ENCODE measurements around the gene ALX4.

The ALX4 gene

DNA sequence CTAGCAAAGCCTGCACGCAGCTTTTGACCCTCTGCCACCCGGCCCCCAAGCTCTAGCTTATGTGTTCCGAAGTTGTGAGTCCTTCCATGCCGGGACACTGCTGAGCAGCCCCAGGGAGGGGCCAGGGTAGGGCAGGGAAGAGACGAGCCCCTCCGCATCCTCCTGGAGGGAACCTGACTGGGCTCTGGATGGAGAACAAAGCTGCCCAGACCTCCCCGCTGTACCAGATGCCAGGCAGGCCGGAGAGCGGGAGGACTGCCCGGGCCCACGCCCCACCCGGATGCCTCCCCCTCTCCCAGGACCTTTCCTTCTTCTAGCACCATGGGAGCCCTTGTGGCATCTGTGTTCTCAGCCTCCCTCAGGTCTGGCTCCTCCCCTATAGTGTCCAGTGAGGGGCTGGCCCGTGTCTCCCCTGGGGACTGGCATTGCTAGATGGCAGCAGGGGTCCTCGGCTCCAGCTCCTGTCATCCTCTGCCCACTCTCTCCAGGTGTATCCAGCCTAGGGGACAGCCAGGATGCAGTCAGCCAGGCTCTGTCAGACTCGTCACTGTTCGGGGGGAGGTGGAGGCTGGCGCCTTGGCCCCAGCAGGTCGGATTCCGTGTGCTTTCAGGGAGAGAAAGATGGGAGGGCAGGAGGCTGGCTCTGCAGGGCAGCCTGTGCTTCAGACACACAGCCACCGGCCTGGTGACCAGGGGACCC, 46.1 kb downstream of the ALX4 start:
- no peak overlapping the region for H3K4me3 ChIP-seq (ENCODE audit: low read depth in 1 of 2, low read length in 2 of 2)
- no peaks in the 10 kb centered on the region for H3K4me1 ChIP-seq (ENCODE audit: insufficient read depth, low read length)
- H3K9me3 ChIP-seq (ENCODE audit: low read length): no peaks in the 10 kb centered on the region
- no peaks in the 10 kb centered on the region for H3K36me3 ChIP-seq (ENCODE audit: insufficient read depth, low read length)
- H3K9ac ChIP-seq (ENCODE audit: low read length): no peak overlapping the region
- no peak overlapping the region for H3K27ac ChIP-seq (ENCODE audit: low read depth, low read length)
- H3K27me3 ChIP-seq (ENCODE audit: control insufficient read depth in 1 of 2, insufficient read depth in 2 of 2, low read length in 2 of 2): peaks cover 0 to 4% of the 10 kb centered on the region in 2 donors

DNA sequence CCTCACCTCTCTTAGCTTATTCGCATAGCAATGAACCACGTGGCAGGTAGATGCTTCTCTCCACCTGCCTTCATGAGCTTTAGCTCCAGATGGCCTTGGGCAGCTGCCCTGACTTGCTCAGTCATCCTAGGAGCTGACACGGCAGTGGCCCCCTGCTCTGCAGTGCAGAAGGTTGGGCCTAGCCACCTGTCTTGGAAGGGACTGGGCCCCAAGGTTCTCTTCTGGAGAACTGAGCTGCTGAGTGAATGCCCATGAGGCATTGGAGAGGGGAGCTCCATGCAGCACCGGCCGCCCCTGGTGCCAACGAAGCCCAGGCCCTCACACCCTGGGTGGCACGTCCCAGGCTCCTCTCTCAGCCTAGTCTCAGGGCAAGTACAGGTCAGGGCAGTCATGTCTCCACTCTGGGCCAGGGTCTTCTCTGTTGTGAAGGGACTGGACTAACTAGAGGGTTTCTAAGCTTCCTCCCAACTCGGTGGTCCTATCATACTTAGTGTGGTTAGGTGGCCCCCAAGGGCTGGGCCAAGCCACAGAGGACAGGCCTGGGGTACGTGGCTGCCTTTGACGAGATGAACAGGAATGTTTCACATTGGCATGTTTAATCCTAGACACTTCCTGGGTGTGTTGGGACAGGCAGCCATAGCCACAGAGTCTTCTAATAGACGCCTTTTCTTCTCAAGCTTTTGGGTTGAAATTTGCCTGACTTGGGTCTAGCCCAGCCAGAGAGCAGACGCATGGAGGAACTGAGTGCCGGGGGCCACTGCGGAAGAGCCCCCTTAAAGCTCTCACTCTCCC, 47.9 kb downstream of the ALX4 start:
- Histone ChIP-seq H3K4me3 (ENCODE audit: low read depth in 1 of 2, low read length in 2 of 2) (no peak overlapping the region), H3K27ac (ENCODE audit: low read depth, low read length) (no peak overlapping the region), H3K36me3 (ENCODE audit: insufficient read depth, low read length) (no peaks in the 10 kb centered on the region), H3K4me1 (ENCODE audit: insufficient read depth, low read length) (no peaks in the 10 kb centered on the region), H3K9ac (ENCODE audit: low read length) (no peak overlapping the region), H3K9me3 (ENCODE audit: low read length) (no peaks in the 10 kb centered on the region), H3K27me3 (ENCODE audit: control insufficient read depth in 1 of 2, insufficient read depth in 2 of 2, low read length in 2 of 2) (peaks cover 0 to 4% of the 10 kb centered on the region in 2 donors)

DNA sequence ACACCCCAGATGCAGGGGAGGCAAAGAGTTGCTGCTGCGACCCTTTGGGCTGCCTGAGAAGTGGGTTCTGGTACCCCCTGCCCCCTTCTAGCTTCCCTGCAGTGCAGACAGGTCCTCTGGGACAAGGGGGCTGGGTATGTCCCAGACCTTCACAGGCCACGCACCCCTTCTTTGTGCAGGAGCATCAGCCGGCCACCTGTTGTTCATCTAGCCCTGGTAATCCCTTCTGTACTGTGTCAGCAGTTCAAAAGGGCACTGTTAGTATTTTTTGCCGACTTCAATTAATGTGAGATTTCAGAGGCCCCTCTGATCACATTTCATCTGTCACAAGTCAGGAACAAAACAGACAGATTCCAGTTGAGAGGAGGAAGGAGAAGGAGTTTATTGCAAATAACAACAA, 49.9 kb downstream of the ALX4 start:
- no peak overlapping the region for H3K27ac ChIP-seq (ENCODE audit: low read depth, low read length)
- H3K4me1 ChIP-seq (ENCODE audit: insufficient read depth, low read length): peaks cover 6% of the 10 kb centered on the region
- H3K4me3 ChIP-seq (ENCODE audit: low read depth in 1 of 2, low read length in 2 of 2): no peak overlapping the region
- no peaks in the 10 kb centered on the region for H3K9me3 ChIP-seq (ENCODE audit: low read length)
- peaks cover 0 to 4% of the 10 kb centered on the region in 2 donors for H3K27me3 ChIP-seq (ENCODE audit: control insufficient read depth in 1 of 2, insufficient read depth in 2 of 2, low read length in 2 of 2)
- H3K9ac ChIP-seq (ENCODE audit: low read length): no peak overlapping the region
- no peaks in the 10 kb centered on the region for H3K36me3 ChIP-seq (ENCODE audit: insufficient read depth, low read length)

DNA sequence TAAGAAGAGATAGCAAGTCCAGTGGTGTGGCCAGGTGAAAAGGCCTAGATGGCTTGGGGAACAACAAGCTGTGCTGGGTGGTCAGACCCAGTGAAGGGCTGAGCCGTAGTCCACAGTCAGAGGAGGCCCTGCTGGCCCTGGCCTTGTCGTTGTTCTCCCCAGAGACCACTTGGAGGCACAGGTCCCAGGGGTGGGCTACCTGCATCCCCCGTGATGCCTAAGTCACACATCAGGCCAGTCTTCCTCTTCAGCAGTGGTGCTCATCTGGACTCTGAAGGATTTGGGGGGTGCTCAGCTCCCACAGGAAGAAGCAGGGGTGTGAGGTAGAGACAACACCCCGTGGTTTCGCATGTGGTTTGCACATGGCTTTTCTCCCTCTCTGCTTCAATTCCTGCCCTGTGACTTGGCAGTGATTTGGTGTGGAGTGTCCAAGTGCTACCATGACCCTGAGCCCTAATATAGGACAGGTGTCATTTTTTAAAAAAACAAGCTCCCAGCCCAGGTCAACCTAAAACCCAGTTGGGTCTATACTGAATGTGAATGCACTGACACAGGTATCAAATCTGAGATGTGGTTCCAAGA, 51.0 kb downstream of the ALX4 start:
- H3K27me3 ChIP-seq (ENCODE audit: control insufficient read depth in 1 of 2, insufficient read depth in 2 of 2, low read length in 2 of 2): no peaks in the 10 kb centered on the region

DNA sequence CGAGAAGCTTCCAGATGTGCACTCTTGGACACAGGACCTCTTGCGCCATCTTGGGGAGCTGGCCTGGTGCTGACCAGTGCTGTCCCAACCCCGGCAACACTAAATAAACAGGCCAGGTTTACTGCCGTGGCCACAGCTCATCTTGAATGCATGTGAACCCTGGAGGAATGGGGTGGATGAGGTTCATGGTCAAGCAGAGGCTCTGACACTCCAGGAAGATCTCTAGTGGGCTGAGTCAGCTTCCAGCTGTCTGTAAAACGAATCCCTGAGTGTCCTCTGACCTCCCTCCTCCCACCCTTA, 51.8 kb downstream of the ALX4 start:
- no peaks in the 10 kb centered on the region for H3K36me3 ChIP-seq (ENCODE audit: insufficient read depth, low read length)
- H3K9ac ChIP-seq (ENCODE audit: low read length): no peak overlapping the region
- peaks cover 6% of the 10 kb centered on the region for H3K4me1 ChIP-seq (ENCODE audit: insufficient read depth, low read length)
- no peak overlapping the region for H3K4me3 ChIP-seq (ENCODE audit: low read depth in 1 of 2, low read length in 2 of 2)
- no peak overlapping the region for H3K27ac ChIP-seq (ENCODE audit: low read depth, low read length)
- H3K9me3 ChIP-seq (ENCODE audit: low read length): no peaks in the 10 kb centered on the region
- H3K27me3 ChIP-seq (ENCODE audit: control insufficient read depth in 1 of 2, insufficient read depth in 2 of 2, low read length in 2 of 2): no peaks in the 10 kb centered on the region

More for the DNA sequence above, 51.0 kb downstream of the ALX4 start:
- Histone ChIP-seq H3K36me3 (ENCODE audit: insufficient read depth, low read length) (no peaks in the 10 kb centered on the region), H3K4me3 (ENCODE audit: low read depth in 1 of 2, low read length in 2 of 2) (no peak overlapping the region), H3K27ac (ENCODE audit: low read depth, low read length) (no peak overlapping the region), H3K9me3 (ENCODE audit: low read length) (no peaks in the 10 kb centered on the region), H3K4me1 (ENCODE audit: insufficient read depth, low read length) (peaks cover 6% of the 10 kb centered on the region), H3K9ac (ENCODE audit: low read length) (no peak overlapping the region)

DNA sequence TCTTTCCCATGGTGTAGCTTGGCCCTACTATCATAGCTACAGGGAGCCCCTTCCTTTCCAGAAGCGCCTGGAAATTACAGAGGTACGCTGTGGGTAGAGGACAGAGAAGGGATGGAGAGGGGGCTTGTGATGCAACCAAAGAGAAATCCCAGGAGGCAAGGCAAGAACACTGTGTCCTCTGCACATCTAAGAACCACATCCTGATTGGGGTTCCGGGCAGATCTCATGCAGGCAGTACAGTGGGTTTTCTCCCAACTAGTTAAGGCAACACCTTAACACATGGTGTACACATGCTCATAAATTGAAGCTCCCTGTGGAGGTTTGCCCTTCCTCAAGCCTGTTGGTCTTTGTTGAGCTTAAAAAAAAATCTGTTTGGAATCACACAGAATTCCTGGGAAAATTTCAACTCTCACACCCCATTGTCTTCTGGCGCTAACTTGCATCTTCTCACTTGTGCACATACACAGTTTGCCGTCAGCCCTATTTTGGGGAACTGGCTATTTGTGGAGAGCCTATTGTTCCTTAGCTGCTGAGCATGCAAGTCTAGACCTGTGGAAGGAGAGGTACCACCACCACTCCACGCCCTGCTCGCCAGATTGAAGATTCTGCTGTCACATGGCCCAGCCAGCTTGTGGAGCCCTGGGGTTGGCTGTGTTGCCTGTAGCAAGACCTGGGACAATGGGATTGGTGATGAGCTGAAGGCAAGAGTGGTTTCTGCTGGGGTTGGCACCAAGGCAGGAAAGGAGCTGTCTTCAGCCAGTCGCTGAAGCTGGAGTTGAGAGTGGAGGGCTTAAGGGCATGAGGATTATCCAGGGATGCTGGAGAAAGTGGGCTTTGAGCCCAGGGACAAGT, 52.4 kb downstream of the ALX4 start:
- no peaks in the 10 kb centered on the region for H3K27me3 ChIP-seq (ENCODE audit: control insufficient read depth in 1 of 2, insufficient read depth in 2 of 2, low read length in 2 of 2)
- H3K4me1 ChIP-seq (ENCODE audit: insufficient read depth, low read length): peaks cover 6% of the 10 kb centered on the region
- no peaks in the 10 kb centered on the region for H3K9me3 ChIP-seq (ENCODE audit: low read length)
- no peak overlapping the region for H3K27ac ChIP-seq (ENCODE audit: low read depth, low read length)
- H3K4me3 ChIP-seq (ENCODE audit: low read depth in 1 of 2, low read length in 2 of 2): no peak overlapping the region
- no peaks in the 10 kb centered on the region for H3K36me3 ChIP-seq (ENCODE audit: insufficient read depth, low read length)
- no peak overlapping the region for H3K9ac ChIP-seq (ENCODE audit: low read length)

DNA sequence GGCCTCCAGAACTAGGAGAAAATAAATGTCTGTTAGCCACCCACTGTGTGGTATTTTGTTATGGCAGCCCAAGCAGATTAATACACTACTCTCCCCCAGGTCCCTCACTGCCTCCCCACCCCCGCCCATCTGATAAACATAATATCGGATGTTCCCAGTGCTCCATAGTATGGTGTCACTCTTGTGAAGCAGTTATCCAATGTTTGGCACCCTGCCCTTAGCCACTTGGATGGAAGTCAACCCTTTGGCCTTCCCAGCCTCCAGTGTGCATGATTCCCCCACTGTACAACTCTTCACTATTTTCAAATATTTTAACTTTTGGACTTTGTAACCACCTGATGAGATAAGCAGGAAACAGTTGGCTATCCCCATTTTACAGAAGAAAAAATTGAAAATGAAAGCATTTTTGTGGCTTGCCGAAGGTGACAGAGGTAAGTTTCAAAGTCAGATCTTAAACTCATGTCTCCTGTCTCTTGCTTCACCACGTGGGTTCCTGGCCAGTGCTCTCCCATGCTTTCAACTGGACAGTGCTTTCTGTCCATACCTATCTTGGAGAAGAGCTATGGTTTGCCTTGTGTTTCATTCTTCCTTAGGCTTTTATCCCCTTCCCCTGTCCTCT, 53.2 kb downstream of the ALX4 start:
- Histone ChIP-seq H3K4me3 (ENCODE audit: low read depth in 1 of 2, low read length in 2 of 2) (no peak overlapping the region), H3K27me3 (ENCODE audit: control insufficient read depth in 1 of 2, insufficient read depth in 2 of 2, low read length in 2 of 2) (no peaks in the 10 kb centered on the region), H3K36me3 (ENCODE audit: insufficient read depth, low read length) (no peaks in the 10 kb centered on the region), H3K27ac (ENCODE audit: low read depth, low read length) (no peak overlapping the region), H3K4me1 (ENCODE audit: insufficient read depth, low read length) (peaks cover 6% of the 10 kb centered on the region), H3K9ac (ENCODE audit: low read length) (no peak overlapping the region), H3K9me3 (ENCODE audit: low read length) (no peaks in the 10 kb centered on the region)

DNA sequence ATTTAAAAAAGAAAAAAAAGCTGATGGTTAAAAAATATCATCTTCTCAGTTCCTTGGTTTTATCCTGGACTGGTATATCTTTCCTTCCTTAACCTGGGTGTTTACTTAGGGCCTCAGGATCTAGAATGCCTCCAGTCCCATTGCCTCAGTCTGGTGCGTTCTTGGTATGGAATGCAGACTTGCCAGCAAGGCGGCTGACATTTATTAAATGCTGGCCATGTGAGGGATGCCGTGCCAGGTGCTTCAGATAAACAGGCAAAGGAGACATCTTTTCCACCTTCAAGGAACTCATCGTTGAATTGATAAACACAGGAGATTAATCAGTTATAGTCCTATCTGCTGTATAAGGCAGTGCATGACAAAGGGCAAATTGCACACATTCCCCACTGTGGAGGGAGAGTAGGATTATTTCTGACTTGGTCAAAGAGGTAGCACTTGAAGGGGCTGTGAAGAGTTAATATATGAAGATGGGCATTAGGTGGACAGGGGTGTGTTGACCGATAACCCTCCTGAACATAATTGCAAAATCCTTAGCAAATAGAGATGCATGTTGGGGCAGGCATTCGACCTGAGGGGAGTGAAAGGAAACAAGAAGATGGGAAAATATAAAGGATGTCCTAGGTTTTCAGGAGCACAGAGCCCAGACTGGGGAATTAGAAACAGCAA, 54.4 kb downstream of the ALX4 start:
- Histone ChIP-seq H3K36me3 (ENCODE audit: insufficient read depth, low read length) (no peaks in the 10 kb centered on the region), H3K27me3 (ENCODE audit: control insufficient read depth in 1 of 2, insufficient read depth in 2 of 2, low read length in 2 of 2) (no peaks in the 10 kb centered on the region), H3K27ac (ENCODE audit: low read depth, low read length) (no peak overlapping the region), H3K4me1 (ENCODE audit: insufficient read depth, low read length) (peaks cover 6% of the 10 kb centered on the region), H3K4me3 (ENCODE audit: low read depth in 1 of 2, low read length in 2 of 2) (no peak overlapping the region), H3K9me3 (ENCODE audit: low read length) (no peaks in the 10 kb centered on the region), H3K9ac (ENCODE audit: low read length) (no peak overlapping the region)

DNA sequence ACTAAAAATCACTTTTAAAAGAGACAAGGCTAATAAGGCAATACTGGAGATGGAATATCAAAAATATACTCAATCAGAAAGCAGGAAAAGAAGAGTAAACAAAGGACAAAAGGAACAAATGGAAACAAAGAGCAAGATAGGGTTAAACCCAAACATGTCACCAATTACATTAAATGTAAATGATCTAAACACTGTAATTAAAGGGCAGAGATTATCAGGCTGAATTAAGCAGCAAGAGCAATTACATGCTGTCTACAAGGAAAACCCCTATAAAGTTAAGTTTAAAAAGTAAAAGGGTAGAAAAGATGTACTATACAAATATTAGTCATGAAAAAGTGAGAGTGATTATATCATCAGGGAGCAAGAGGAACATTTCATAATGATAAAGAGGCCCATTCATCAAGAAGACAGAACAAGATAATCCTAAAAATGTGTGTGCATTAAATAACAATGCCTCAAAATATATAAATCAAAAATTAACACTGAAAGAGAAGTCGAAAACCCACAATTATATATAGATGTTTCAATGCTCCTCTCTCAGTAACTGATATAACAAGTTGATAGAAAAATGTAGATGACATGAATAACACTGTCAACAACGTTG, 56.8 kb downstream of the ALX4 start:
- no peak overlapping the region for H3K4me3 ChIP-seq (ENCODE audit: low read depth in 1 of 2, low read length in 2 of 2)
- H3K9ac ChIP-seq (ENCODE audit: low read length): no peak overlapping the region
- H3K36me3 ChIP-seq (ENCODE audit: insufficient read depth, low read length): no peaks in the 10 kb centered on the region
- no peaks in the 10 kb centered on the region for H3K9me3 ChIP-seq (ENCODE audit: low read length)
- H3K27me3 ChIP-seq (ENCODE audit: control insufficient read depth in 1 of 2, insufficient read depth in 2 of 2, low read length in 2 of 2): no peaks in the 10 kb centered on the region
- no peak overlapping the region for H3K27ac ChIP-seq (ENCODE audit: low read depth, low read length)
- peaks cover 6% of the 10 kb centered on the region for H3K4me1 ChIP-seq (ENCODE audit: insufficient read depth, low read length)

DNA sequence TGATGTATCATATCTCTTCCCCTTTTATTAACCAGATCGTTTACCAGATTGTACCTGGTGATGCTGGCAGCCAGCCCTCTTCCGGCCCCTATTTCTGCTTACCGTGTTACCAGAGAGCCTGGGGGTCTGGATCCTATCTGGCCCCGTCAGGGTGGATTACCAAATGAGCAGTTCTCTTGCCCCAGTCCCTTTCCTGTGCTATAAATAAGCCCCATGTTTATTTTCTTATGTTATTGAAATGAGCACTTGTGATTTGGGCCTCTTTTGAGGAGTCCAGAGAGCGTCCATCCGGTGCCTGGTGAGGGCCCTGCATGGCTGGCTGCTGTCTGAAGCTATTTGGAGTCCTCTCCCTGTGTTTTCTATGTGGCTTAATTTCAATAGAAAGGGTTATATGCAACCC, 59.5 kb downstream of the ALX4 start:
- no peaks in the 10 kb centered on the region for H3K9me3 ChIP-seq (ENCODE audit: low read length)
- H3K4me1 ChIP-seq (ENCODE audit: insufficient read depth, low read length): no peaks in the 10 kb centered on the region
- no peaks in the 10 kb centered on the region for H3K27me3 ChIP-seq (ENCODE audit: control insufficient read depth in 1 of 2, insufficient read depth in 2 of 2, low read length in 2 of 2)
- no peak overlapping the region for H3K9ac ChIP-seq (ENCODE audit: low read length)
- no peak overlapping the region for H3K4me3 ChIP-seq (ENCODE audit: low read depth in 1 of 2, low read length in 2 of 2)
- H3K36me3 ChIP-seq (ENCODE audit: insufficient read depth, low read length): no peaks in the 10 kb centered on the region
- H3K27ac ChIP-seq (ENCODE audit: low read depth, low read length): no peak overlapping the region
